CD4-positive, alpha-beta T cell treated with Interleukin-6 for 4 hours (primary cell): ENCODE data around the gene SPATA2L.
"Not testable (repeated sequence)": the region's sequence is repeated elsewhere in the genome, so short reads cannot be mapped to it uniquely, and the experiment has no call there.

Experiments used
- DNase-seq: peaks from one replicate; pipeline ENCODE4 v3.0.0-alpha.2; 2020; ENCODE audit warnings: mixed read lengths

SPATA2L gene

DNA sequence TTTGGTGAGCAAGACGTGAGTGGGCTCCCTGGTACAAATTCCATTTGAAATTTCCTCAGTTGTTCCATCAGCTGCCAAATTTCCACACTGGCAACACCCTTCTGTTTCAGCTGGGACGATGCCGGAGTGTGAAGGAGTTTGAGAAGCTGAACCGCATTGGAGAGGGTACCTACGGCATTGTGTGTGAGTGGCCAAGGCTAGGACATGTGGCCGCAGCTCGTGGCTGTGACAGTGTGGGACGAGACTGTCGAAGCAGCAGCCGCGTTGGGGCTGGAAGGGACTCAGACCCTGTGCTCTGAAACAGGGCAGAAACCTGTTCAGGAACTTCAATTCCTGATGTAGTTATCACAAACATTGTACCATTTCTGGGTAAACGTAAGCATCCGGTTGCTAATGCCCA, 12.4 kb downstream of the SPATA2L start:
- no peak for DNase-seq

GRCh38 chr16:89688395-89688794, 13.1 kb downstream of the SPATA2L start:
- no peak for DNase-seq

DNA sequence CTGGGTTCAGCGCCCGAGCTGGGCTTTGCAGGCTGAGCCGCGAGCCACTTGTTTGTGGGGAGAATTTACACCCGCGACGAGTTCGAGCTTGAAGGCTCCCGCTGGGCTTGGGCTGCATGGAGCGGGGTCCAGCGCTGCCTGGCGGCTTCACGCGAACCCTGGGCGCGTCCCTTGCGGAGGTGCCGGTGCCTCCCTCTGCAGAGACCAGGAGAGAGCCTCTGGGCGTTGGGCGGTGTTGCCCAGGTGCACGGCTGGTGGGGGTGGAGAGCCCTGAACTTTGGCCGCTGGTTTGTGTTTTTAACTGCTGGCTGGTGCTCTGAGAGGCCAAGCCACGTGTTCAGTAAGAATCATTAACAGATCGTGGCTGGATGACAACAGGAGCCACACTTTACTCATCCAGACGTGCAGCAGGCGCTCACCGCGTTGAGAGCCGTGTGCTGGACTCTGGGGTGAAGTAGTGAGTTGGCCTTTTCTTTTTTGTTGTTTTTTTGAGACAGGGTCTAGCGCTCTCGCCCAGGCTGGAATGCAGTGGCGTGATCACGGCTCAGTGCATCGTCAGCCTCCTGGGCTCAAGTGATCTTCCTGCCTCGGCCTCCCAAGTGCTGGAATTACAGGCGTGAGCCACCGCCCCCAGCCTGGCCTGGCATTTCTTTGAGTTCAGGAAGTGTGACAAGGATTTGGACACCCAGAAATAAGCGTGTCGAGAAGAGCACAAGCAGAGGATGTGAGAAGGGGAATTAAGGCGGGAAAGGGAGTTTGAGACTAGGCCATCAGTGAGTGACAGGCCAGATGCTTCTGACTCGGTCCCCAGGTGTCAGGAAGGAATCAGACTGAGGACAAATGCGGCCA, 14.2 kb downstream of the SPATA2L start:
- no peak for DNase-seq

DNA sequence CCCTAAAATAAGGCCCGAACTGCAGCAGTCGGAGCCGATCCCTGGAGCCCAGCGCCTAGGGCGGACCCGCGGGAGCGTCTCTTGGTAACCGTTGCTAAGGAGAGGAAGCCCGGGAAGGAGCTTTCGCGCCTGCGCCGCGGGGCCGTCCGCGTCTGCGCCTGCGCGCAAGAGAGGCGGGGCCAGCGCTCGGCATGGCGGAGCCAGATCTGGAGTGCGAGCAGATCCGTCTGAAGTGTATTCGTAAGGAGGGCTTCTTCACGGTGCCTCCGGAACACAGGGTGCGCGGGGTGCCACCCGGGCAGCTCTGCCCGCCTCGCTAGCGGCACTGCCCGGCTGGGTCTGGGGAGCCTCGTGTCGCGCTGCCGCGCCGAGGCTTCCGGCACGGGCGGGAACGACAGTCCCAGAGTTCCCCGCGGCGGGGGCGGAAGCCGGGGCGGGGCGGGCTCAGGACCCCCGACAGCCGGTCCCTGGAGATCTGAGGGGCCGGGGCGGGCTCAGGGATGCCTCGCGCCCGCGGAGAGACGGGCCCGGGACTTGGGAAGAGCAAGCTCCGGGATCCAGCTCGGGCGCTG, 14.9 kb downstream of the SPATA2L start, which contains the start of gene CDK10:
CDK10 (plus strand) TSS at position 170 of the 572 bp plus-strand sequence; CDS start at position 192, 22 bp downstream.
- peak; percentile 86 for DNase-seq

DNA sequence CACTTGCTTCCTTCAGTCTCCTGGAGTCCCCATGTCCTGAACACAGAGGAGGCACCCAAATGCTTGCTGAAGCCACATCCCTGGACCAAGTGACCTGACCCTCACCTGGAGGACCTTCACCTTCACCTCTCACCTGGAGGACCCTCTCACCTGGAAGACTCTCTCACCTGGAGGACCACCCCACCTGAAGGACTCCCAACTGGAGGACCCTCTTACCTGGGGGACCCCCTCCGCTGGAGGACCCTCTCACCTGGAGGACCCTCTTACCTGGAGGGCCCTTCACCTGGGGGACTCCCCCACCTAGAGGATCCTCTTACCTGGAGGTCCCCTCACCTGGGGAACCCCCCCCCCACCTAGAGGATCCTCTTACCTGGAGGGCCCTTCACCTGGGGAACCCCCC, 15.6 kb downstream of the SPATA2L start:
- DNase-seq, result no peak

DNA sequence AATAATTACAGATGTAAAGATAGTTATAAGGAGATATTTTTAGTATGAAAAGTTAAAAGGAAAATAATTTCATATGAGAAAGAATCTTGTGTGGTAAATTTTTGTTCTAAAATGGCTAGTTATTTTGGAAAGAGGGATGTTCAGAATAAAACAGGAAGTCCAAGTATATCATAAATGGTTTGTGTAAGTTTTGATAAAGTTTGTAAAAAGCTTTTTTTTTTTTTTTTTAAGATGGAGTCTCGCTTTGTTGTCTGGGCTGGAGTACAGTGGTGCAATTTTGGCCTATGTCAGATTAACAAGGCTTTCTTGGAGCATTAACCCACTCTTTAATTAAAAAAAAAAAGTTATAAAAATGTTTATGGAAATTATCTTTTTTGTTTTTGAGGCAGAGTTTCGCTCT, 23.2 kb downstream of the SPATA2L start:
- no peak for DNase-seq

DNA sequence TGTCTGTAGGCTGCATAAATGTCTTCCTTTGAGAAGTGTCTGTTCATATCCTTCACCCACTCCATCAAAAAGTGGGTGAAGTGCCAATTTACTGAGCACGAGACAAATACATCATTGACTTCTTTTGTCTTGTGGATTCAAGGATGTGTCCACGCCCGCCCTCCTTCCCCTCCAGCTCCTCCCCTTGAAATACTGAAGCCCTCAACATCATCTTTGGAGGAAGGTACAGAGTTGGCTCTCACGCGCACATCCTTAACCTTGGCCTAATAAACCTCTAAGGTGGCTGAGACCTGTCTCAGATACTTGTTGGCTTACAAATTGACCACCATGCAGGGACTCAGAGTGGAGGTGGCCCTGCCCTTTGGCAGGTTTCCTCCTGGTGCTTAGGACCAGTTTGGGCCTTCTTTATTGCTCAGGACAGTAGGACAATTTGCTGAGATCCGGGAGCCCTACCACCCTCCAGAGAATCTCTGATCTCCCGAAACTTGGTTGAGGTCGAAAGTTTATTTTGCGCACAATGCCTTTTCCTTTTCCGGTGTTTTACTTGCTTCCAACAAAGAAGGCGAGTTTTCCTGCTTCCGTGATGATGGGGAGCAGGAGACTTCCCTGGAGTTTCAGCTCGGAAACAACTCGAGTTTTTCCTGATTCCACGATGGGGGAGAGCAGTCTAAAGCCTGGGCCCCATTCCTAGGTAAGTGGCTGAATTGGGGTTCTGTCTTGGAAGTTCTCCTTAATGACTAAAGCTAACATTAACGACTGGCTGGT, 29.1 kb downstream of the SPATA2L start:
- no peak for DNase-seq

- not testable (repeated sequence) for DNase-seq
These were observed 29.9 kb downstream of the SPATA2L start for GRCh38 chr16:89671565-89671964.

- no peak for DNase-seq
These were observed 30.7 kb downstream of the SPATA2L start for GRCh38 chr16:89670496-89671431.

GRCh38 chr16:89669755-89670154, 31.8 kb downstream of the SPATA2L start:
- no peak for DNase-seq

DNA sequence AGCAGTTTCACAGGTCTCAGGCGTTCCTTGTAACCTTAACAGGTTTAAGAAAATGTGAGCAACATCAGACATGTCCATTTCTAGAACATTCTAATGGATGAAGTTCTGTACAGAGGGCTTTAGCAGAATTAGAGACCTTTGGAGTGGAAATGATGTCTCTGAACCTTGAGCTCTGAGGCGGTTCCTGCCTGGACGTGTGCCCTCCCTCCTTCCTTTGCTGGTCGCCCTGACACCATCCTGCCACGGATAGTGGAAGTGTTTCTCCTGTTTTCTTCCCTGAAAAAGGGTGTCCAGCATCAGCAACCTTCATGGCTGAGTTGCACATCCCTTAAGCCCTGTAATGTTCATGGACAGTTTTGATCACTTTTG, 32.7 kb downstream of the SPATA2L start:
- no peak for DNase-seq

- no peak for DNase-seq
These were observed 33.9 kb downstream of the SPATA2L start for GRCh38 chr16:89667633-89668032.

GRCh38 chr16:89667000-89667399, 34.5 kb downstream of the SPATA2L start:
- not testable (repeated sequence) for DNase-seq

DNA sequence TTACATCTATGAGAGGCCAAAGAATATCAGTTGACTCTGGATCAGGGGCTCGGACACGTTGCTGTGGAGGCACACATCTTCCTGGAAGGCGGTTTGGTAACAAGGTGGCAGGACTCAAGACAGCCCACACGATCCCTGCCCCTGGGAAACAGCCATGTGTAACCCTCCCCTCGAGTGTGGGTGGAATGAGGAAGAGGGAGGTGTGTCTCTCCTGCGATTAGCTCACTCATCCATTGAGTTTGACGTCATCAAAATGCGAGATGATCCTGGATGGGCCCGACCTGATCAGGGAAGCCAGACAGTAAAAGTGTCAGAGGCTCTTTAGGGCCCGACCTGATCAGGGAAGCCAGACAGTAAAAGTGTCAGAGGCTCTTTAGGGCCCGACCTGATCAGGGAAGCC, 37.3 kb downstream of the SPATA2L start:
- DNase-seq, result not testable (repeated sequence)

DNA sequence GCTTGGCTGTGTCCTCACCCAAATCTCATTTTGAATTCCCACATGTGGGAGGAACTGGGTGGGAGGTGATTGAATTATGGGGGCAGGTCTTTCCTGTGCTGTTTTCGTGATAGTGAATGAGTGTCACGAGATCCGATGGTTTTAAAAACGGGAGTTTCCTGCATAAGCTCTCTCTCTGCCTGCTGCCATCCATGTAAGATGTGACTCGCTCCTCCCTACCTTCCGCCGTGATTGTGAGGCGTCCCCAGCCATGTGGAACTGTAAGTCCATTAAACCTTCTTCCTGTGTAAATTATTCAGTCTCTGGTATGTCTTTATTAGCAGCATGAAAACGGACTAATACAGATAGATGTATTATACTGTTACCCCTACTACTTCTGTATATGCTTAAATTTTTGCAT, 40.3 kb downstream of the SPATA2L start:
- no peak for DNase-seq

GRCh38 chr16:89660146-89660545, 41.4 kb downstream of the SPATA2L start:
- DNase-seq, result no peak

GRCh38 chr16:89658221-89658879, 43.2 kb downstream of the SPATA2L start:
- peak; percentile 15 for DNase-seq

GRCh38 chr16:89657442-89658220, 43.9 kb downstream of the SPATA2L start, which contains the start of the genes CHMP1A and SPATA33:
TSS of gene CHMP1A (minus strand) at chr16:89657708. CDS start at chr16:89657588, 120 bp downstream.
TSS of gene SPATA33 (plus strand) at chr16:89657836. CDS start at chr16:89657912, 76 bp downstream.
- peak; percentile 92 for DNase-seq

DNA sequence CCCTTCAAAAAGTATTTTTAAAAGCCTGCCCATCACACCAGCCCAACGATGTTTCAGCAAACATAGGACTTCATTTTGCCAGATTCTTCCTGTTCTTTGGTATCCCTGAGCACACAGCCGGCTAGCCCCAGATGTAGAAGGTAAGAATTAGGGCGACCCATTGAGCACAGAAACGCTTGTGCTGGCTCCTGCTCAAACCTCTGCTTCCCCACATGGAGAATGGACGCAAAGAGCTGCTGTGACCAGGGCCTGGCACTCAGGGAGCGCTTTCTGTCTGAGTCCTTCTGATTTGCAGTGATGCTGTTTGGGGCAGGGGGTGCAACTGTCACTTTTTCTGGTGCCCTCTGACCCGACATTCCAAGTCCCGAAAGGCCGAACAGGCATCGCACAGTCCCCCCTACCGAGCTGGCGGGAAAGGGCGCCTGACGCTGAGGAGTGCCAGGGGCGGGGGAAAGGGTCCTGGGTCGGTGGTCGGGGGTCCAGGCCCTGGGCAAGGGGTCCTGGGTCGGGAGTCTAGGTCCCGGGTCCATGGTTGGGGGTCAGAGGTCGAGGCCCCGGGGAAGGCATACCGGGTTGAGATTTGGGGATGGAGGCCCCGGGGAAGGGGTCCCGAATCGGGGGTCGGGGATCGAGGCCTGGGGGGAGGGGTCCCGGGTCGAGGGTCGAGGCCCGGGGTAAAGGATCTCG, 44.9 kb downstream of the SPATA2L start:
- no peak for DNase-seq

- no peak for DNase-seq
These were observed 46.4 kb downstream of the SPATA2L start for GRCh38 chr16:89655062-89655643.
